Endothelial cell (in vitro differentiated cells): Measurements from ENCODE around the gene EGFL6. TPM values are rescaled to one million over a fixed set of nuclear protein-coding genes. Genes with fewer than 3 reads are reported as not detected.

Experiments
- DNase-seq: peaks from one replicate; pipeline ENCODE4 v3.0.0; 2021; ENCODE audit warnings: low spot score
- H3K27ac Mint-ChIP-seq: one replicate; pipeline ENCODE4 v1.8.0; 2021; ENCODE audit warnings: mixed read lengths, inconsistent platforms; ENCODE audit not compliant: unreplicated experiment
- H3K27me3 Mint-ChIP-seq: one replicate; pipeline ENCODE4 v1.8.0; 2021; ENCODE audit warnings: mild to moderate bottlenecking, moderate library complexity, mixed read lengths, inconsistent platforms; ENCODE audit not compliant: unreplicated experiment
- H3K36me3 Mint-ChIP-seq: one replicate; pipeline ENCODE4 v1.8.0; 2021; ENCODE audit warnings: mild to moderate bottlenecking, low read depth, mixed read lengths, inconsistent platforms; ENCODE audit not compliant: unreplicated experiment
- H3K4me1 Mint-ChIP-seq: one replicate; pipeline ENCODE4 v1.8.0; 2021; ENCODE audit warnings: mild to moderate bottlenecking, mixed read lengths, inconsistent platforms; ENCODE audit not compliant: unreplicated experiment
- H3K4me3 Mint-ChIP-seq: one replicate; pipeline ENCODE4 v1.8.0; 2021; ENCODE audit warnings: mild to moderate bottlenecking, mixed read lengths, inconsistent platforms; ENCODE audit not compliant: unreplicated experiment
- H3K9me3 Mint-ChIP-seq: one replicate; pipeline ENCODE4 v1.8.0; 2021; ENCODE audit warnings: mixed read lengths, inconsistent platforms; ENCODE audit not compliant: unreplicated experiment
- CTCF ChIP-seq: fragments of 200-600 bp; sonication (generic); IDR thresholded peaks from one replicate; pipeline ENCODE4 v1.5.0; 2021; ENCODE audit warnings: antibody characterized with exemption; ENCODE audit not compliant: unreplicated experiment
- total RNA-seq: library from RNA; stranded (reverse); fragmentation: NEBNext Ultra II Directional; extraction: Animal tissue kit (Norgen Biotek cat#: 25700); gene quantifications from one replicate; pipeline ENCODE4 v1.2.1, GENCODE V29; 2021; ENCODE audit not compliant: unreplicated experiment

Gene EGFL6
- total RNA-seq, 1 donor from 2014 or later, result not detected

- no peak overlapping the region for H3K4me3 Mint-ChIP-seq
- no peaks in the 10 kb centered on the region for H3K4me1 Mint-ChIP-seq
- H3K9me3 Mint-ChIP-seq, result no peaks in the 10 kb centered on the region
- H3K27me3 Mint-ChIP-seq, result no peaks in the 10 kb centered on the region
- no peaks in the 10 kb centered on the region for H3K36me3 Mint-ChIP-seq
- DNase-seq, result no peak
- no peak overlapping the region for H3K27ac Mint-ChIP-seq
- TF ChIP-seq CTCF, result no peak
These were observed 86.3 kb downstream of the EGFL6 start for GRCh38 chrX:13655674-13656073.

GRCh38 chrX:13658602-13659001 lies 89.2 kb downstream of the EGFL6 start:
- no peak overlapping the region for H3K27ac Mint-ChIP-seq
- no peaks in the 10 kb centered on the region for H3K27me3 Mint-ChIP-seq
- DNase-seq, result no peak
- no peaks in the 10 kb centered on the region for H3K9me3 Mint-ChIP-seq
- TF ChIP-seq CTCF, result peak; percentile 62
- no peaks in the 10 kb centered on the region for H3K4me1 Mint-ChIP-seq
- H3K4me3 Mint-ChIP-seq, result no peak overlapping the region
- H3K36me3 Mint-ChIP-seq, result no peaks in the 10 kb centered on the region

- no peaks in the 10 kb centered on the region for H3K36me3 Mint-ChIP-seq
- no peaks in the 10 kb centered on the region for H3K27me3 Mint-ChIP-seq
- H3K9me3 Mint-ChIP-seq, result no peaks in the 10 kb centered on the region
- H3K4me1 Mint-ChIP-seq, result no peaks in the 10 kb centered on the region
- TF ChIP-seq CTCF, result no peak
- DNase-seq, result no peak
- H3K27ac Mint-ChIP-seq, result no peak overlapping the region
- no peak overlapping the region for H3K4me3 Mint-ChIP-seq
These were observed 89.7 kb downstream of the EGFL6 start for GRCh38 chrX:13659063-13659462.

- DNase-seq, result no peak
- Mint-ChIP-seq H3K4me3 (no peak overlapping the region), H3K4me1 (no peaks in the 10 kb centered on the region), H3K36me3 (no peaks in the 10 kb centered on the region), H3K27me3 (peaks cover 1% of the 10 kb centered on the region), H3K27ac (no peak overlapping the region), H3K9me3 (no peaks in the 10 kb centered on the region)
- TF ChIP-seq CTCF, result no peak
These were observed 92.4 kb downstream of the EGFL6 start for GRCh38 chrX:13661735-13662288.

- Mint-ChIP-seq H3K4me1 (no peaks in the 10 kb centered on the region), H3K27me3 (peaks cover 1% of the 10 kb centered on the region), H3K4me3 (no peak overlapping the region), H3K9me3 (no peaks in the 10 kb centered on the region), H3K36me3 (no peaks in the 10 kb centered on the region), H3K27ac (no peak overlapping the region)
- TF ChIP-seq CTCF, result no peak
- no peak for DNase-seq
These were observed 93.0 kb downstream of the EGFL6 start for GRCh38 chrX:13662355-13662791.
